Transverse colon (tissue), 4 donors: ENCODE results near the gene SNX32. TPM values are rescaled to one million over a fixed set of nuclear protein-coding genes. Genes with fewer than 3 reads are reported as not detected.
"Not testable (repeated sequence)": the region's sequence is repeated elsewhere in the genome, so short reads cannot be mapped to it uniquely, and the experiment has no call there.

Experiments
- DNase-seq: peaks from one replicate; pipeline ENCODE4 v3.0.0-alpha.2; 2019
- H3K27ac ChIP-seq, 4 donors: fragments of 200-600 bp; sonication (generic); 2 replicates each; pipeline ENCODE4 v1.5.1; 2016 to 2018; ENCODE audit warnings: inconsistent platforms in 4 of 4
- H3K27me3 ChIP-seq: fragments of 200-600 bp; sonication (generic); 2 replicates; pipeline ENCODE4 v1.5.1; 2017; ENCODE audit warnings: inconsistent platforms
- H3K36me3 ChIP-seq, 4 donors: fragments of 200-600 bp; sonication (generic); 2 replicates each; pipeline ENCODE4 v1.5.1; 2017 to 2019; ENCODE audit warnings: inconsistent platforms in 4 of 4
- H3K4me1 ChIP-seq, 4 donors: fragments of 200-600 bp; sonication (generic); 2 replicates each; pipeline ENCODE4 v1.5.1; 2017 to 2020; ENCODE audit warnings: inconsistent platforms in 4 of 4
- H3K4me3 ChIP-seq, 4 donors: fragments of 200-600 bp; sonication (generic); 1 replicate in 1 of 4; 2 replicates in 3 of 4; pipeline versions ENCODE4 v1.5.1 to v1.6.1; 2017 to 2019; ENCODE audit warnings: inconsistent platforms in 4 of 4
- H3K9me3 ChIP-seq, 2 donors: fragments of 200-600 bp; sonication (generic); 2 replicates each; pipeline ENCODE4 v1.5.1; 2017 to 2019; ENCODE audit warnings: inconsistent platforms in 2 of 2
- CTCF ChIP-seq, 5 experiments: fragments of 200-600 bp in 3 of 5; fragments of 450-650 bp in 2 of 5; sonication (generic) in 3 of 5; IDR thresholded peaks; 1 replicate in 2 of 5; 2 replicates in 3 of 5; pipeline ENCODE4 v1.5.1; 2016 to 2017; ENCODE audit warnings: antibody characterized with exemption in 5 of 5, inconsistent platforms in 3 of 5, mild to moderate bottlenecking in 2 of 5, moderate library complexity in 1 of 5
- EP300 ChIP-seq: sonication (generic); formaldehyde crosslinking; IDR thresholded peaks from one replicate; pipeline ENCODE4 v1.6.1; 2017; ENCODE audit warnings: antibody characterized with exemption, low read depth
- POLR2A ChIP-seq: fragments of 450-650 bp; IDR thresholded peaks from one replicate; pipeline ENCODE4 v1.6.1; 2016; ENCODE audit warnings: antibody characterized with exemption, mild to moderate bottlenecking, moderate library complexity
- POLR2AphosphoS5 ChIP-seq, 3 donors: sonication (generic); formaldehyde crosslinking; IDR thresholded peaks; one replicate each; pipeline ENCODE4 v1.6.1; 2016; ENCODE audit warnings: antibody characterized with exemption in 3 of 3
- WGBS, 2 donors: methylation state at CpG; one replicate each; pipeline ENCODE4 v1.1.5; 2018; ENCODE audit warnings: low coverage in 1 of 2; 5-methylcytosine and 5-hydroxymethylcytosine counted together
- in situ Hi-C, 4 donors: fragments of 200-750 bp; cut with MboI; loops; one replicate each; pipeline versions ENCODE4 v1.15.0 to v1.15.1; 2017; ENCODE audit warnings: low sequenced_read_pairs in 3 of 4, low pct_ligation_motif_present in 1 of 4, low pct_unique_long_range_greater_than_20kb in 1 of 4
- intact Hi-C: fragments of 100-400 bp; cut with DNase I; formaldehyde crosslinking; loops from one replicate; pipeline ENCODE4 v1.15.1; 2023; ENCODE audit warnings: low total_unique reads
- total RNA-seq, 4 donors: library from RNA; depleted of rRNA; stranded (reverse); fragments of >200 nt; gene quantifications; one replicate each; pipeline ENCODE4 v1.1.0, GENCODE V29; 2016

Gene SNX32
- total RNA-seq, 4 donors from 2014 or later, result 0.60 to 10.0 (median 1.6) TPM; not detected in 1

GRCh38 chr11:65822776-65823528 lies 10.8 kb upstream of the SNX32 start:
- in situ Hi-C loops, result loop anchor here (10.0 to 25.0 kb wide), 2 partner anchors 108 to 111 kb away; partner anchors contain the start of genes KAT5 (in 4 of the 4) and RNASEH2C (in 3 of the 4)
- Histone ChIP-seq H3K4me1 (peaks cover 0 to 50% (median 21%) of the 10 kb centered on the region in 4 donors), H3K27ac (peak overlapping the region; percentile 66 to 77 (median 76)), H3K9me3 (no peaks in the 10 kb centered on the region), H3K4me3 (no peak overlapping the region), H3K36me3 (no peaks in the 10 kb centered on the region), H3K27me3 (no peaks in the 10 kb centered on the region)
- 47 to 60% methylated on average over 9 to 15 of the region's 15 CpGs for WGBS, 2 donors
- TF ChIP-seq POLR2A (no peak), CTCF (IDR thresholded peaks at IDR 0.05) (peak in 2 of 5 experiments; percentile 21 to 31)
- DNase-seq, result peak; percentile 68
- intact Hi-C loops, result no loop called here

- peaks cover 0 to 27% (median 13%) of the 10 kb centered on the region in 4 donors for H3K4me1 ChIP-seq
- no peak for TF ChIP-seq CTCF (IDR thresholded peaks at IDR 0.05)
- TF ChIP-seq EP300, result no peak
- TF ChIP-seq POLR2AphosphoS5 (IDR thresholded peaks at IDR 0.05), result no peak
- TF ChIP-seq POLR2A, result no peak
- H3K9me3 ChIP-seq, result no peaks in the 10 kb centered on the region
- H3K27ac ChIP-seq, result no peak overlapping the region
- H3K4me3 ChIP-seq, result no peak overlapping the region
- in situ Hi-C loops (loop anchor here in 1 of 4 donors (10.0 kb wide), 1 partner anchor 112 kb away; the partner anchor contains the start of gene KAT5), intact Hi-C loops (no loop called here)
- WGBS, 2 donors, result 50 to 64% methylated on average over 5 to 8 of the region's 8 CpGs
- no peaks in the 10 kb centered on the region for H3K36me3 ChIP-seq
- no peak for DNase-seq
- no peaks in the 10 kb centered on the region for H3K27me3 ChIP-seq
These were observed 6.6 kb upstream of the SNX32 start for GRCh38 chr11:65826984-65827735.

- Histone ChIP-seq H3K4me1 (peaks cover 5 to 25% (median 14%) of the 10 kb centered on the region in 4 donors), H3K4me3 (no peak overlapping the region), H3K27me3 (no peaks in the 10 kb centered on the region), H3K9me3 (no peaks in the 10 kb centered on the region), H3K27ac (no peak overlapping the region), H3K36me3 (no peaks in the 10 kb centered on the region)
- DNase-seq, result no peak
- intact Hi-C loops (no loop called here), in situ Hi-C loops (loop anchor here in 1 of 4 donors (10.0 kb wide), 1 partner anchor 115 kb away; the partner anchor contains the start of gene KAT5)
- no peak for TF ChIP-seq CTCF (IDR thresholded peaks at IDR 0.05)
- TF ChIP-seq POLR2AphosphoS5 (IDR thresholded peaks at IDR 0.05), result no peak
- no peak for TF ChIP-seq POLR2A
- no peak for TF ChIP-seq EP300
- WGBS, 2 donors, result 40 to 77% methylated on average over 1 to 4 of the region's 4 CpGs
These were observed 4.3 kb upstream of the SNX32 start for GRCh38 chr11:65829459-65829858.

- H3K27me3 ChIP-seq, H3K4me3 ChIP-seq, H3K27ac ChIP-seq, DNase-seq, H3K9me3 ChIP-seq, in situ Hi-C loops, intact Hi-C loops, H3K36me3 ChIP-seq: not testable (repeated sequence)
- H3K4me1 ChIP-seq, result peaks cover 6 to 28% (median 15%) of the 10 kb centered on the region in 4 donors
These were observed 1.5 kb upstream of the SNX32 start for GRCh38 chr11:65832231-65832630.
